IgD-negative memory B cell (primary cell): ENCODE results near the gene TPPP. TPM values are rescaled to one million over a fixed set of nuclear protein-coding genes. Genes with fewer than 3 reads are reported as not detected.

Source experiments
- H3K27ac Mint-ChIP-seq, 3 donors: one replicate each; pipeline ENCODE4 v1.8.0; 2020 to 2022; ENCODE audit warnings: mild to moderate bottlenecking in 3 of 3, mixed read lengths in 3 of 3, moderate library complexity in 1 of 3
- H3K27me3 Mint-ChIP-seq: one replicate; pipeline ENCODE4 v1.8.0; 2021; ENCODE audit warnings: mixed read lengths
- H3K36me3 Mint-ChIP-seq: one replicate; pipeline ENCODE4 v1.8.0; 2020; ENCODE audit warnings: mild to moderate bottlenecking, mixed read lengths
- H3K4me1 Mint-ChIP-seq, 3 donors: one replicate each; pipeline ENCODE4 v1.8.0; 2020 to 2022; ENCODE audit warnings: mixed read lengths in 3 of 3, mild to moderate bottlenecking in 1 of 3
- H3K4me3 Mint-ChIP-seq, 4 donors: one replicate each; pipeline ENCODE4 v1.8.0; 2020 to 2022; ENCODE audit warnings: mild to moderate bottlenecking in 4 of 4, mixed read lengths in 4 of 4, moderate library complexity in 3 of 4
- H3K9me3 Mint-ChIP-seq, 3 donors: one replicate each; pipeline ENCODE4 v1.8.0; 2020 to 2021; ENCODE audit warnings: mixed read lengths in 3 of 3, mild to moderate bottlenecking in 1 of 3
- polyA plus RNA-seq: library from polyadenylated mRNA; unstranded; fragments of 300-500 nt; fragmentation: Illumina TruSeq; gene quantifications from one replicate; pipeline ENCODE4 v1.2.3, GENCODE V29; 2021

Gene TPPP
- polyA plus RNA-seq, 1 donor from 2014 or later = not detected

GRCh38 chr5:665541-665955, 27.6 kb downstream of the TPPP start:
- Mint-ChIP-seq H3K4me3 (no peak overlapping the region), H3K27me3 (no peaks in the 10 kb centered on the region), H3K9me3 (no peaks in the 10 kb centered on the region), H3K4me1 (peaks cover 0 to 2% (median 2%) of the 10 kb centered on the region in 3 donors), H3K27ac (no peak overlapping the region), H3K36me3 (peaks cover 6% of the 10 kb centered on the region)

- Mint-ChIP-seq H3K4me3 (no peak overlapping the region), H3K27ac (no peak overlapping the region), H3K9me3 (no peaks in the 10 kb centered on the region), H3K36me3 (peaks cover 6% of the 10 kb centered on the region), H3K27me3 (no peaks in the 10 kb centered on the region), H3K4me1 (peaks cover 0 to 2% (median 2%) of the 10 kb centered on the region in 3 donors)
These were observed 28.2 kb downstream of the TPPP start for GRCh38 chr5:664994-665360.

DNA sequence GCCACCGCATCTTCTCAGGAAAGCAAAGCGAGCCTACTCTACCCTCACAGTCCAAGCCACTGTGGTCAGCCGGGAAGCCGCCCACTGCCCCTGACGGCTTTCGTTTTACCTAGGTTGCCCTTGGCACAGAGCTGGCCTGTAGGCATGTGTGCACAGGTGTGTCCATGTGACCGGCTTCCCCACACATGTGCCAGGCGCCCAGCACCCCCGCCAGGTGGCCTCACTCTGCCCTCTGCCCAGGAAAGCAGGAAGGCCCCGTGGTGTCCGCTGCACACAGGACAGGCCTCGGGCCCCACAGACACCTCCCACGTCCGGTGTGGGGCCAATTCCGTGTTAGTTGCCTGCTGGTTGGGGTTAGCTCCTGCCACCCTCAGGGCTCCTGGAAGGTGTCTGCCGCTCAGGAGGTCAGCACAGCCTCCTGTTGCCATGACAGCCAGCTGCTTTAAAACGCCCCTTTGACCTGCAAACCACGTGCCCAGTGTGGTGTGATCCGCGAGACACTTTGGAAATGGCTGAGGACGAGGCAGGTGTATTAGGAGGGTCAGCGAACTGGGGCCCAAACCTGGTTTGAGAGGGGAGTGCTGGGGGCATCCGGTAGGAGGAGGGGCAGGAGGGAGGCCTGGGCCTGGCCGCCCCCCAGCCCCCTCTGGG, 28.7 kb downstream of the TPPP start:
- H3K36me3 Mint-ChIP-seq = peaks cover 6% of the 10 kb centered on the region
- H3K4me1 Mint-ChIP-seq = peaks cover 0 to 2% (median 2%) of the 10 kb centered on the region in 3 donors
- no peak overlapping the region for H3K27ac Mint-ChIP-seq
- no peaks in the 10 kb centered on the region for H3K27me3 Mint-ChIP-seq
- no peaks in the 10 kb centered on the region for H3K9me3 Mint-ChIP-seq
- H3K4me3 Mint-ChIP-seq = no peak overlapping the region

DNA sequence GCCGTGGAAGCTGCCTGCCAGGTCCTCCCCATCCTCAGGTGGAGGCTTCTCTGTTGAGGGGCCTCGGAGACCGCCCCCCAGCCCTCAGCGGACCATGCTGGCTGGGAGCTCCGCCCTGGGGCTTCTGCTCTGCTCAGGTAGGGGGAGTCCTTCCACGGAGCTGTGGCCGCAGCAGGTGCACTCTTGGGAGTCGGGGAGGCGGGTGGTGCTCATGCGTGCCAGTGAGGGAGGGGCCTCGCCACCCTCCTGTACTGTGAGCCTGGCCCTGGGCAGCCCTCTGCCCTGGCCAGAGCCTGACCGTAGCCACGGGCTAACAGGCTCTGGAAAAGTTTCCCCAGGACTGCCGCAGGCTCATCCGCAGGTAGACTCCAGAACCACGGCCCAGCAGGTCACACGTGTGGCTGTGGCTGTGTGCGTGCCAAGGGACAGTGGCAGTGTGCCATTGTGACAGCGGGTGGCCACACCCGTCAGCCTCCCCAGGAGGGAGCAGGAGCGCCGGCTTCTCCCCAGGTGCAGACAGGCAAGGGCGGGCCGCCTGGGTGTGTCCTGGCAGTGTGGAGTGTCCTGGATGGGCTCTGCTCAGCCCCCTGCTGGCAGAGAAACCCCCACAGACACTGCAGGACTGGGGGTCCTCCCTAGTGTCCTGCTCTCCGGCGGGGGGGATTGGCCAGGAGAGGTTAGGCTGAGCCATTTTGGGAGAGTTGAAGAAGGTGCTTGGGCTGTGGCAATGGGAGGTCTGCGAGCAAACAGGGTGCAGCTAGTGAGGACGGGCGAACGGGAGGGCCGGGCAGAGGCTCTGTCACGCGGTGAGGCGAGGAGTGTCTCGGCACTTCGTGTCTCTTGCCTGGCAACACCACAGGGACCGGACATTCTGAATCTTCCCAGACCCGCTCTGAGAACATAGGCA, 29.5 kb downstream of the TPPP start:
- Mint-ChIP-seq H3K27ac (peak overlapping the region in 1 of 3 donors; percentile 16), H3K4me1 (peaks cover 0 to 2% (median 2%) of the 10 kb centered on the region in 3 donors), H3K27me3 (no peaks in the 10 kb centered on the region), H3K36me3 (peaks cover 6% of the 10 kb centered on the region), H3K9me3 (no peaks in the 10 kb centered on the region), H3K4me3 (peak overlapping the region in 1 of 4 donors; percentile 63)

DNA sequence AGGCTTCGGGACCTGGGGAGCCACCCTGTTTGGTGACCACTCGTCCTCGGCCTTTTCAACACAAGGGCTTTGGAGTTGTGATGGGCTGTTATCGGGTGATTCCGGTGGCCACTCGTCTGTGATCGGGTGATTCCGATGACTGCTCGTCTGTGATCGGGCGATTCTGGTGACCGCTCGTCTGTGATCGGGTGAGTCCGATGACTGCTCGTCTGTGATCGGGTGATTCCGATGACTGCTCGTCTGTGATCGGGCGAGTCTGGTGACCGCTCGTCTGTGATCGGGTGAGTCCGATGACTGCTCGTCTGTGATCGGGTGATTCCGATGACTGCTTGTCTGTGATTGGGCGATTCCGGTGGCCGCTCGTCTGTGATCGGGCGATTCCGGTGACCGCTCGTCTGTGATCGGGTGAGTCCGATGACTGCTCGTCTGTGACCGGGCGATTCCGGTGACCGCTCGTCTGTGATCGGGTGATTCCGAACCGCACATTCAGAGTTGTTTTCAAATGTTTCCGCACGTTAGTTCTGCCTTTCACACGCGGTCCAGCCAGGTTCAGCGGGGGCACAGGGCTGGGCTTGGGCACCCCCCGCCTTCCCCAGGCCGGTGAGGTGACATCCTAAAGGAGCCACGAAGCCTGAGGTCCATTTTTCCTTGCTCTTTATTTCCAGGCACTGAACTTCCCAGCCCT, 30.3 kb downstream of the TPPP start:
- H3K4me1 Mint-ChIP-seq = peaks cover 0 to 2% (median 2%) of the 10 kb centered on the region in 3 donors
- H3K27ac Mint-ChIP-seq = no peak overlapping the region
- H3K4me3 Mint-ChIP-seq = peak overlapping the region in 1 of 4 donors; percentile 63
- H3K36me3 Mint-ChIP-seq = peaks cover 6% of the 10 kb centered on the region
- no peaks in the 10 kb centered on the region for H3K27me3 Mint-ChIP-seq
- no peaks in the 10 kb centered on the region for H3K9me3 Mint-ChIP-seq

DNA sequence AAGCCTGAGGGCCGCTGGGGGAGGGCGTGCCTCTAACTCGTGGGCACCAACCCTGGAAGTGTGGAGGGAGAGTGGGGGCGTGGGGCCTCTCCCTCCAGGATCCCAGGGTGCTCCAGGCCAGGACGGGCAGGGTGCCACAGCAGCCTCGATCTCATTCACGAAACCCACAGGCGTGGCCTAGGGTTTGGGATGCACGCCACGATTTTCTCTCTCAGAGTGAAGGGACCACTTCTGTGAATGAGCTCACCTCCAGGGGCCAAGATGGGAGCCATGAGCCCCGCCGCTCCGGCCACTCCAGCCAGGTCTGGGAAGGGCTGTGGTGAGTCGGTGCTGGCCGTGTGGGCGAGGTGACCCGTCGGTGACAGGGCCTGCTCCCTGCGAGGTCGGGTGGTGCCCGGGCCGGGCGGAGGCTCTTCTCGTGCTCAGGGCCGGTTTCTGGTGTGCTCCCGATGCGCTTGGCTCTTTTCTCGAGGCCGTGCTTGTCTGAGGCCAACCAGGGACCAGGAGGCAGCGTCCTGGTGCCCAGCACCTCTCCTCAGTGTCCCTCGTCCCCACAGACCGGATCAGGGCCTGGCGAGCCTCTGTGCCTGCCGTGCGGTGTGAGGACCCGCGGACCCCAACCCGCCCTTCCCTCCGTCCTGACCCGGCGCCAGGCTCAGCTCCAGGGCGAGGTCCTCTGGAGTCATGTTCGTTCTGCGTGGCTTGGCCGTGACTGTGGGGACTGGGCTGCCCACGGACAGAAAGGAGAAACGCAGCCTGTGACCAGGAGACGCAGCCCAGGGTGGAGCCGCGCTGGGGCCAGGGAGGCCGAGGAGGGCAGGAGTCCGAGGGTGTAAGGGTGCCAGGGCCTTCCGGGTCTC, 31.0 kb downstream of the TPPP start:
- Mint-ChIP-seq H3K4me3 (no peak overlapping the region), H3K36me3 (peaks cover 6% of the 10 kb centered on the region), H3K9me3 (no peaks in the 10 kb centered on the region), H3K27ac (no peak overlapping the region), H3K4me1 (no peaks in the 10 kb centered on the region), H3K27me3 (no peaks in the 10 kb centered on the region)

- H3K9me3 Mint-ChIP-seq = no peaks in the 10 kb centered on the region
- no peaks in the 10 kb centered on the region for H3K27me3 Mint-ChIP-seq
- peaks cover 9% of the 10 kb centered on the region for H3K36me3 Mint-ChIP-seq
- H3K4me3 Mint-ChIP-seq = no peak overlapping the region
- no peaks in the 10 kb centered on the region for H3K4me1 Mint-ChIP-seq
- no peak overlapping the region for H3K27ac Mint-ChIP-seq
These were observed 32.6 kb downstream of the TPPP start for GRCh38 chr5:660491-661030.

DNA sequence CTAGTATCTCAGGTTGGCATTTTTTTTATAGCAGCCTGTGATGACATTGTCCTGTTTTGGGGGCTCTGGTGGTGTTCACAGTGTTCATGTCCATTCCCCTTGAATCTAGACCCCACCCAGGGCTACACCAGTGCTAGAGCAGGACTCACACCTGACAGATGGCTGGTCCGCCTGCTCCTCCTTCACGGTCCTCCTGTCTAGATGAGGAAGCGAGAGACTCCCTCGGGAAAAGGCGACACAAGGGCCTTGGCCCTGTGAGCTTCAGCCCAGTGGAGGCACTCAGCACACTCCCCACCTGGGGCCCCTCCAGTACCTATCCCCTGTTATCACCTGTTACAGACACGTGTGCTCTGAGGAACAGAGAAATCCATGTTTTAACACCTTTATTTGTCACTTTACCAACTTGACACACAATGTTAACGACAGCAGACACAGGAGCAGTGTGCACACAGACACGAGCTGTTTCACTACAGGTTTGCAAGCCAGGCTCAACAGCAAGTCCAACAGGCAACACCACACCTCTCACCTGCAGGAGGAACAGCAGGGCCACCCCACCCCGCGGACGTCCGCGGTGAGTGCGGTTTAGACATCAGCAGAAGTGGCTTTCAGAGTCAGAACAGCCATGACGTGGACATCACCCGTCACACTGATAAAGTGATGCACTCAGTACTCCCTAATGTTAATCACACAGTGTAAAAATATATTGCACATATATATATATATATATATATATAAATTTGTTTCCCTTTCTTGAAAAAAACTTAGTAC, 33.5 kb downstream of the TPPP start:
- no peaks in the 10 kb centered on the region for H3K27me3 Mint-ChIP-seq
- H3K4me1 Mint-ChIP-seq = no peaks in the 10 kb centered on the region
- peaks cover 9% of the 10 kb centered on the region for H3K36me3 Mint-ChIP-seq
- no peaks in the 10 kb centered on the region for H3K9me3 Mint-ChIP-seq
- H3K27ac Mint-ChIP-seq = no peak overlapping the region
- no peak overlapping the region for H3K4me3 Mint-ChIP-seq

DNA sequence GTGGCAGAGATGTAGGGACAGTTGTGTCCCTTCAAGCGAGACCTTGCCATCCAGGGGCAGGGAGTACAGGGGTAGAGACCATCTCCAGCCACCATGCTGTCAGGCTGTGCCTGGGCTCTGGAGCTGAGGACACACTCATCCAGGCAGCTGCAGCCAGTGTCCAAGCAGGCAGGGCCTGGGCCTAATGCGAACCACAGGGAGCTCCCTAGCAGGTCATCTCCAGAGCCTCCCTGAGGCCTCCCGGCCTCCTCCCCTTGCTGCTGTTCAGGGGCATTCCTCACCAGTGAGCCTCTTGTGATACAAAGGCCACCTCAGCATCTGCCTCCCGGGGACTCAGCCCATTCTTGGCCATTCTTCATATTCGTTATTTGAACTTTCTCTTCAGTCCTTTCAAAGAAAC, 35.0 kb downstream of the TPPP start:
- H3K27ac Mint-ChIP-seq = no peak overlapping the region
- no peaks in the 10 kb centered on the region for H3K27me3 Mint-ChIP-seq
- H3K4me3 Mint-ChIP-seq = no peak overlapping the region
- no peaks in the 10 kb centered on the region for H3K9me3 Mint-ChIP-seq
- H3K36me3 Mint-ChIP-seq = peaks cover 6% of the 10 kb centered on the region
- no peaks in the 10 kb centered on the region for H3K4me1 Mint-ChIP-seq

- Mint-ChIP-seq H3K4me3 (no peak overlapping the region), H3K27me3 (no peaks in the 10 kb centered on the region), H3K36me3 (peaks cover 6% of the 10 kb centered on the region), H3K9me3 (no peaks in the 10 kb centered on the region), H3K4me1 (no peaks in the 10 kb centered on the region), H3K27ac (no peak overlapping the region)
These were observed 35.6 kb downstream of the TPPP start for GRCh38 chr5:657570-657969.

GRCh38 chr5:655406-655805, 37.7 kb downstream of the TPPP start:
- H3K27me3 Mint-ChIP-seq = no peaks in the 10 kb centered on the region
- H3K4me3 Mint-ChIP-seq = no peak overlapping the region
- H3K9me3 Mint-ChIP-seq = no peaks in the 10 kb centered on the region
- H3K27ac Mint-ChIP-seq = no peak overlapping the region
- H3K4me1 Mint-ChIP-seq = no peaks in the 10 kb centered on the region
- H3K36me3 Mint-ChIP-seq = peaks cover 6% of the 10 kb centered on the region

DNA sequence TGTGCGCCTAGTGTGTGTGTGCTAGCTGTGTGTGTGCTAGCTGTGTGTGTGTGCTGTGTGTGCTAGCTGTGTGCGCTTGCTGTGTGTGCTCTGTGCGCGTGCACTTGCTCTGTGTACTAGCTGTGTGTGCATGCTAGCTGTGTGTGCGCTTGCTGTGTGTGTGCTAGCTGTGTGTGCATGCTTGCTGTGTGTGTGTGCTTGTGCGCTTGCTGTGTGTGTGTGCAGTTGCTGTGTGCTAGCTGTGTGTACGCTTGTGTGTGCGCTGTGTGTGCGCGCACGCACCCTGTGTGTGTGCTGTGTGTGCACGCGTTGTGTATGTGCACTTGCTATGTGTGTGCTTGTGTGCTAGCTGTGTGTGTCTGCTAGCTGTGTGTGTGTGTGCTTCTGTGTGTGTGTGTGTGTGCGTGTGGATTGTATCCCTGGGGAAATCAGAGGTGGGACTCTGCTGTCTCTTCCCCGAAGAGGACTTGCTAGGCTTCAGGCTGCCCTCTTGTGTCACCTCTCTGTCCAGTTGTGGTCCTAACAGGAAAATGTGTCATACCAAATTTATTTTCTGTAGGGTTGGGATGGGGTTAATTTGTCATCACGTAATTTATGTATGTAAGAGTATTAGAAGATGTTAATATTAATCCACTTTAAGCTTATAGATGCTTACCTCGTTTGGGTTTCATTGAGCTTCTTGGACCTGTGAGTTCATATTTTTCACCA, 38.9 kb downstream of the TPPP start:
- Mint-ChIP-seq H3K36me3 (peaks cover 6% of the 10 kb centered on the region), H3K4me3 (no peak overlapping the region), H3K27ac (no peak overlapping the region), H3K9me3 (no peaks in the 10 kb centered on the region), H3K4me1 (no peaks in the 10 kb centered on the region), H3K27me3 (no peaks in the 10 kb centered on the region)

DNA sequence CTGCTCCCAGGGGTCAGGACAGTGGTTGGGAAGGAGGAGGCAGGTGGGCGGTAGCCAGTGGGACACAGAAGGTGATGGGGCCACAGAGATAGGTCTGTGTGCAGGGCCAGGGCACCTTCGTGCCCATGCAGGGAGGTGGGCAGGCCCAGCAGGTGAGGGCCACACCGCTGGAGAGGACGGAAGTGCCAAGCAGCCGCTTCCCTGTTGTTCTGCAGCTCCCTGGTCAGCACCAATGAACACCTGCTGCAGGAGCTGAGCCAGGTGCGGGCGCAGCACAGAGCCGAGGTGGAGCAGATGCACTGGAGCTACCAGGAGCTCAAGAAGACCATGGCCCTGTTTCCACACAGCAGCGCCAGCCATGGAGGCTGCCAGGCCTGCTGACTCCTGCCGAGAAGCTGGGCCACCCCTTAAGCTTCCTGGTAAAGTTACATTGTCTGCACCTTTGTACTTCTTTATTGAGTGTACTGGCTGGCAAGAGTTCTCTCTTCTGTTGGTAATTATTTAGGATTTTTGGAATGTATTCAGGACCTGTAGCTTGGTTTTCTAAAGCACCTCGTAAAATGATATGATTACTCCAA, 40.3 kb downstream of the TPPP start:
- H3K36me3 Mint-ChIP-seq = peaks cover 6% of the 10 kb centered on the region
- peak overlapping the region in 1 of 3 donors; percentile 63 for H3K27ac Mint-ChIP-seq

More for the DNA sequence above, 40.3 kb downstream of the TPPP start:
- no peaks in the 10 kb centered on the region for H3K4me1 Mint-ChIP-seq
- no peaks in the 10 kb centered on the region for H3K9me3 Mint-ChIP-seq
- H3K4me3 Mint-ChIP-seq = no peak overlapping the region
- no peaks in the 10 kb centered on the region for H3K27me3 Mint-ChIP-seq
